Endometrial microvascular endothelial cells (primary cell): ENCODE data around the gene ISOC2. TPM values are rescaled to one million over a fixed set of nuclear protein-coding genes. Genes with fewer than 3 reads are reported as not detected.
"Not testable (repeated sequence)": the region's sequence is repeated elsewhere in the genome, so short reads cannot be mapped to it uniquely, and the experiment has no call there.

Source experiments
- in situ Hi-C: cut with HindIII; loops from 2 replicates; pipeline ENCODE4 v1.10.0; 2017; ENCODE audit warnings: low sequenced_read_pairs, low pct_unique_long_range_greater_than_20kb; ENCODE audit errors: inconsistent ontology term
- total RNA-seq: library from RNA; depleted of rRNA; stranded (reverse); fragments of >200 nt; gene quantifications from one replicate; pipeline ENCODE4 v1.2.3, GENCODE V29; 2015; ENCODE audit errors: inconsistent ontology term

The ISOC2 gene
- total RNA-seq, 1 donor from 2014 or later, result 58.8 TPM

DNA sequence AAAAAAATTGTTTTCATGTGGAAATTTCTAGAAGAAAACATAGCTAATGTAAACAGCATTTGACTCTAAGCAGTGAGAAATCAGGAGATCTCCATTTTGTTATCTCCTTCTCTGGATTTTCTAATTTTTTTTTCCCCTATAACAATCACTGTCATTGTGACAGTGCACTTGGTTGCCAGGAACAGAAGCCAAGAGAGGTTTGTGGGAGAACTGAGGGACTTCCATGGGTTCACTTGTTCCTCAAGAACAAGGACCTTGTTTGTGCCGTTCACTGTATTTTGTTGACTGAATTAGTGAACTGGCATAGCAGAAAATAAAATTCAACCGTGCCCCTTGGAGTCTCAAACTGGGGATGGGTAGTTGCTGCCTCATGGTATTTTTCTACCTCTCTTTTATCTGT, 35.4 kb downstream of the ISOC2 start:
- in situ Hi-C loops, result no loop called here

DNA sequence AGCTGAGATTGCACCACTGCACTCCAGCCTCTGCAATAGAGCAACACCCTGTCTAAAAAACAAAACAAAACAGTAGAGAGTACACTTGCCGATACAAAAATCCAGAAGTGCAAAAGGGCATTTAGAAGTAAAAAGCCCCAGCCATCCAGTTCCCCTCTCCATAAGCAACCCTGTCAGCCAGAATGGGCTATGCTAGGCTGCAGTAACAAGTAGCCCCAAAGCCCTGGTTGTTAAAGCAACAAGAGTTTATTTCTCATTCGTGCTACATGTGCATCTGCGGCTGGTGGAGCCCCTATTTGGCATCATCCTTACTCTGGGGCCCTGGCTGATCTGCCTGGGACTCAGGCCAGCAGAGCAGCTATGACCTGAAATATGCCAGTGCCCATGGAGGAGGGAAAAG, 36.9 kb downstream of the ISOC2 start:
- in situ Hi-C loops, result no loop called here

DNA sequence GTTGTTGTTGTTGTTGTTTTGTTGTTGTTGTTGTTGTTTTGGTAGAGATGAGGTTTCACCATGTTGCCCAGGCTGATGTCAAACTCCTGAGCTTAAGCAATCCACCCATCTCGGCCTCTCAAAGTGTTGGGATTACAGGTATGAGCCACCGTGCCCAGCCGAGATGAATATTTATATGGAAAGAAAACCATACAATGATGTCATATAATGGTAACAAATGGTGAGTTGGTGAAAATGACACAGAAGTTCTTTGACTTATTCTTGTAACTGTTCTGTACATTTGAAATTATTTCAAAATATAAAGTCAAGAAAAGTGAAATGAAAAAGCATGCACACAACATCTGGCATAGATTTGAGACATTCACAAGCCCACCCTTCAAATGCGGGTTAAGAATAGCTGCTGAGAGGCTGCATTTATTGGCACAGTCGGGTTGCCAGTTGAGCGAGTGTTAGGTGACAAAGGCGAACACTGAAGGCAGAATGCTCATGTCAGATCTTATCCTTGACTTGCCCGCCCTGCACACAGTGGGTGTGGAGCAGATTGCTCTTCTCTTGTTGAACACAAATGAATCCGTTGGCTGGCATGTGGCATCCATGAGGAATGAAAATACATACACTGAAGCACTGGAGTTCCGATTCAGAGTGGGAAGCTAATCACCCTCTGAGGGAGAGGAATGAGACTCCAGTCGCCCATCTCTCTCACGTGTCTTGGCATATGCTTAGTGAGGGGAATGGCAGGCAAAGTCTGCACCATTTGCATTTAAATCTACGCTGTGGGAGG, 38.0 kb downstream of the ISOC2 start:
- in situ Hi-C loops, result no loop called here

DNA sequence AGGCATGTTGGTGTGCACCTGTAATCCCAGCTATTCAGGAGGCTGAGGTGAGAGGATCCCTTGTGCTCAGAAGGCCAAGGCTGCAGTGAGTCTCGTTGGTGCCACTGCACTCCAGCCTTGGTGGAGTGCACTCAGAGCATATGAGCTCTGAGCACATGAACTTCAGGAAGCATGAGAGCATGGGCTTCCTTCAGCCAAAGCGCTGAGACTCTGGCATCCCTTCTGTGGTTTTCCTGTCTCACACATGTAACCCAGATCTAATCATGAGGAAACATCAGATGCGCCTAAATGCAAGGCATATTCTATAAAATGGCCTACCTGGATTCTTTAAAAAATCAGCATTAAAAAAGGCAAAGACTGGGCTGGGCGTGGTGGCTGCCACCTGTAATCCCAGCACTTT, 40.2 kb downstream of the ISOC2 start:
- in situ Hi-C loops, result not testable (repeated sequence)

DNA sequence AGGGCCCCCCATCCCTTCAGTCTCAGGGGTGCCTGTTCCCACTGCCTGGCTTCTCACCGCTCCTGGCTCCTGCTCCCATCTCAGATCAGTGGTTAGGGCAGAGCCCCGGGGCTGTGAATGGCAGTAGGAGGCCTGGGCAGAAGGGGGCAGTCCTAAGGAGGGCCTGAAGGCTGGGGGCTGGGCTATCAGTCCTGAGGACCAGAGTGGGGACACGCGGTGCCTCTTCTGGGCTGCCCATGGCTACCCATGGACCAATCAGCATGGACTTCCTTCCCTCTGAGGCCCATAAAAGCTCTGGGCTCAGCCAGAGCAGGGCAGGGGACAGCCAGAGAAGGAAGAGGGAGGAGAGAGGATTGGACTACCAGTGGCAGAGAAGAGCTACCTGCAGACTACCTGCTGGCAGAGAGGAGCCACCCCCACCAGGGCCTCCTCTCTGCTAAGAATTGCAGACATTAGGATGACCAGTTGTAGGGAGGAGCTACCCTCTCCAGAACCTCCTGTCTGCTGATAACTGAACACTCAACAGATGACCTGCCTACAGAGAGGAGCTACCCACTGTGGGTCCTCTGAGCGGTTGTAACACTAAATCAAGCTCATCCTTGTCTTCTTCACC, 41.7 kb downstream of the ISOC2 start:
- in situ Hi-C loops, result no loop called here

DNA sequence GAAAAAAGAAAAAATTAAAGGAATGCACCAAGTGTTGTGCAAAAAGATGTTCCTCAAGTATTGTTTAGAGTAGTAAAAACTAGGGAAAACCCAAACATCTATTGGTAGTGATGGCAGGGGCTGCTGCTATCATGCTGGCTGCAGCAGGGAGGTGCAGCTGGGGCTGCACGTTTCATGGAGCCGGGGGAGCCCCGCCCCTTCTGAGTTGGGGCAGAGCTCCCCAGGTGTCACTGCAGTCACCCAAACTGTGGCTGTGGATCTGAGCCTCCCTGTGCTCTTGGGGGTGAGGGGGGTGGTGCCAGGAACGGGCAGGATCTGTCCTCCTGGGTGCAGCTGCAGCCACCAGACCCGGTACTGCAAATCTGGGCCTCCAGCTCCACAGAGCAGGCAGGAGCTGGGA, 42.3 kb downstream of the ISOC2 start:
- in situ Hi-C loops, result no loop called here

DNA sequence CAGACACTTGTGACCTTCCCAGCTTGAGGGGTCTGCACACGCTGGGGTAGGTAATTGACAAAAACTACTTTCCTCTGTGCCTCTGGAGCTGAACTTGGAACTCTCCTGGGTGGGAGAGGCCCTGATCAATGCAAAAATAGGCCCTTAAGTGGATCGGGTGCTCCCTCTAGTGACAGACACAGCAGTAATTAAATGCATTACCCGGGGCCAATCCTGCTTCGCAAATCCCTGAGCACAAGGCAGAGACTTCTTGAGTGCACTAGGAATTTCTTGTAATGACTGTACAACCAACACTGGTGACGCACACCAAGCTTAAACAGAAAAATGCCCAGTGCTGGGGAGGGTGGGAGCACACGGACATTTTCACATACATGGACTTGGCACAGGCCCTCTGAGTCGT, 43.3 kb downstream of the ISOC2 start:
- in situ Hi-C loops, result no loop called here

DNA sequence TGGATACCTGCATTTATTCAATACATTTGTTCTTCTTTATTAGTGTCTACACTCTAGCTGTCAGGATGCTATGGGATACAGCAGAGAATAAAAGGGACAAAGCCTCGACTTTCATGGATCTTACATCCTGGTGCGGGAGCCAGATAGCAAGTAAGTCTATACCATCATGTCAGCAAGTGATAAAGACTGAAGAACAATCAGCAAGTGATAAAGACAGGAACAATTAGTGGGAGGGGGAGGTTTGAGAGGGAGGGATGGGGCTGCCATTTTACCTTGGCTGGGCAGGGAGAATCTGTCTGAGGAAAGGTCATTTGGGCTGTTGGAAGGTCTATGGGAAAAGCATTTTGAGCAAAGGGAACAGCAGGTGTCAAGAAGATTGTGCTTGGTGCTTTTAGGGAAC, 51.3 kb downstream of the ISOC2 start:
- in situ Hi-C loops, result no loop called here

DNA sequence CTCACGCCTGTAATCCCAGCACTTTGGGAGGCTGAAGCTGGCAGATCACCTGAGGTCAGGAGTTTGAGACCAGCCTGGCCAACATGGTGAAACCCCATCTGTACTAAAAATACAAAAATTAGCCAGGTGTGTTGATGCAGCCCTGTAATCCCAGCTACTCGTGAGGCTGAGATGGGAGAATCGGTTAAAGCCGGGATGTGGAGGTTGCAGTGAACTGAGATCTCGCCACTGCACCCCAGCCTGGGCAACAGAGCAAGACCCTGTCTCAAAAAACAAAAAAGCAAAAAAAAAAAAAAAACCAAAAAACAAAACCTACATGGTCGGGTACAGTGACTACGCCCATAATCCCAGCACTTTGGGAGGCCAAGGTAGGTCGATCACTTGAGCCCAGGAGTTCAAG, 52.3 kb downstream of the ISOC2 start:
- in situ Hi-C loops, result not testable (repeated sequence)

DNA sequence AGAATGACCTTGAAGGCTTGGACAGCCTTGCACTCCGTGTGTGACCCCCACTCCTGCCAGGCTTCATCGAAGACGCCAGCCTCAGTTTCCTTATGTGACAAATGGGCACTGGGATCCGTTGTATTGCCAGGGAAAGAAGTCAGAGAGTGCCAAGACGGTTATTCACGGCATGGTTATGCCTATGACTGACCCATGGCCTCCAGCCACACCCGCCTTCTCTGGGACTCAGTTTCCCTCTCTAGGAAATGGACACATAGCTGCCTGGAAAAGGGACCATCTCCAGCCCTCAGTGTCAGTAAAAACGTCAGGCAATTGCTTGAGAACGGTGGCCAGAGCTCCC, 52.9 kb downstream of the ISOC2 start:
- in situ Hi-C loops, result no loop called here

DNA sequence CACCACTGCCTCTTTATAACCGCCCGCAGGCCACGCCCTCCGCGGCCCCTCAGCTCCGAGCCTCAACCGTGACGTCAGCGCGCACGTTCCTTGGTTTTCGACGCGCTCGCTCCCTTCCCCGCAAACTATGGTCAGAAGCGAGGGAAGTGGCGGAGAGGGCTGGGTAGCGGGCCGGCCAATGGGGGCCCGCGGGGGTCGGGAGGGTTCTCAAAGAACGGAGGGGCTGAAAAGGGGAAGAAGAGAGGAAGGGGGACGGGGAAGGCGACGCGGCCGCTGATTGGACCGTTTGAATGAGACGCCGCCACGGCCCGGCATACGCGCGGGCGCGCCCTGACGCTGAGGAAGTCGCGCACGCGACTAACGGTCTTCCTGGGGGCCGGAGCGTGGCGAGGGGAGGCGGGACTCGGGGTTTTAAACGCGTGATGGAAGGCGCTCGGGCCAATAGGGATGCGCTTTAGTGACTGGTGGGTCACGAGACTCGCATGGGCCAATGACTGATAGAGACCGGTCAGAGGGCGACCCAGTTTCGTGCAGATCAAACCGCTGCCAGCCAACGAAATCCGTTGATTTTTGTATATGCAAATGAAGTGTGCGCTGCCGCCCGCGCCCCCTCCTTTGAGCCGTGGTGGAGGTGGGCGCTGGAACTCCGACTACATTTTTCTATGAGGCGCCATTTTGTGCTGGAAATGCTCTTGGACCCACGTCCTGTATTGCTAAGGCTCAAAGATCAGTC, 53.5 kb downstream of the ISOC2 start:
- in situ Hi-C loops, result no loop called here

DNA sequence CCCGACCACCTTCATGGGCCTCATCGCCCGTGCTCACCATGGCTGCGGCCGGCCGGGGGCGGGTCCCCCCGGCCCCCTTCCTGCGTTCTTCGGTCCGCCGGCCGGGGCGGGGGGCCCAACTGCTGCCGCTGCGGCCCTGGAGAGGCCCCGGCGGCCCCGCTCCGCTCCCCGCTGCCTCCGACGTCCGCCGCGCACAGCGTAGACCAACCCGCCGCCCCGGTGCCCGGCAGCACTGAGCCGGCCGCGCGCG, 54.0 kb downstream of the ISOC2 start, which contains the start of gene UBE2S:
Gene UBE2S (minus strand): TSS at position 239 of the 250 bp plus-strand sequence. CDS start 199 bp downstream, at position 40.
- in situ Hi-C loops, result not testable (repeated sequence)

DNA sequence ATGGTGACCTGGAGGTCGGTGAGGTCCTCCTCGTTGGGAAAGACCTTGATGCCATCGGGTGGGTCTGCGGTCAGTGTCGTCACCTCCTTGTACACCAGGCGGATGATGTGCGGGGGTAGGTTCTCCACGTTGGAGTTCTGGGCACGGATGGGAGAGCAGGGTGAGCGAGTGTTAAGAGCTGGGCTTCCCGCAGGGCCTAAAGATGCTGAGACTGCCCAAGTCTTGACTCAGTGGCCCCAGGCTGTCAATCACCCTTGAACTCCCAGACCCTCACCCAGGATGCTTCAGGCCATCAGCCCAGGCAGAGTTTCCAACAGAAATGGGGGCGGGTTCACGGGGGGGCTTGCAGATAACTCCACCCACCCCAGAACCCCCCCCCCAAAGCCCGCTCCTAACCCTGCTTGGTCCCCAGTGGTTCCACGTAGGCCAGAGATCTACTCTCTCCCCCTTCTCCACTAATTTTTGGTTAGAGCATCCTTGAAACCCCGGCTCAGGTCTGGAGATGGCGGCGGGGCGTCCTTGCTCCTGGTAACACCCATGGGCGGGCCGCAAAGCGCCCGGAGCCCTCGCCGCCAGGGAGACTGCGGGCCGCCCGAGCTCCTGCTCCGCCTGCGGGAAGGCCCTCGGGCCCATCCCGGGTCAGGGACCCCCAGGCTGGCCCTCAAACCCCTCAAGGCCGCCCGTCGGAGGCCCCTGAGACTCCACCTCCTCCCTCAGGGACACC, 54.5 kb downstream of the ISOC2 start:
- in situ Hi-C loops, result no loop called here

DNA sequence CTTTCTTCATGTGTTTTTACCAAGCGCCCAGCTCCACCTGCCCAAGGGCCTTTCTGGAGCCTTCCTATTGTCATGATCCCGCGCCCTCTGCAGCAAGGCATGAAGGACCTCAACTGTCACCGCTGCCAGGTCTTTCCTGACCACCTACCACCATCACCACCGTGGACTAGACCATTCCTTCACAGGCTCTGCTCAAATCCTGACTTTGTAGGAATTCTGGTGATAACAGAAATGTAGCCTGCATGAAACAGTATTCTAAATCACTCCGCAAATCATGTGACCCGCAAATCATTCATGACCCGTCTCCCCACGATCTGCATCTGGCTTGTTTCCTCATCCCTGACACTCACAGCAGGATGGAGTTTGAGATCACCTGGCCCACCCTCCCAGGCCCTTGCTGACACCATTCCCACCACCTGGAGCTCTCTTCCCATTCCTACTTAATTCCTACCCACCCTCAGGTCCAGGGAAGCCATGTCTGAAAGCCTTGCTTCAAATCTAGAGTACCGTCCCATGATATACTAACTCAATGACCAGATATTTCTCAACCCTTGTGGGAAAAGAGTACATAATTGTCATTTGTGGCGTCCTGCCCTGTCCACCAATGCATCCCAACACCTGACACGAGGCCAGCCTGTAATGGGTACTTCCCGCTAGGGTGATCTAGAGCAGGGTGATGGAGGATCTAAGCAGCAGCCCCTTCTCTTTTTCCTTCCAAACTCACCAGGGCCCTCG, 55.2 kb downstream of the ISOC2 start:
- in situ Hi-C loops, result no loop called here

DNA sequence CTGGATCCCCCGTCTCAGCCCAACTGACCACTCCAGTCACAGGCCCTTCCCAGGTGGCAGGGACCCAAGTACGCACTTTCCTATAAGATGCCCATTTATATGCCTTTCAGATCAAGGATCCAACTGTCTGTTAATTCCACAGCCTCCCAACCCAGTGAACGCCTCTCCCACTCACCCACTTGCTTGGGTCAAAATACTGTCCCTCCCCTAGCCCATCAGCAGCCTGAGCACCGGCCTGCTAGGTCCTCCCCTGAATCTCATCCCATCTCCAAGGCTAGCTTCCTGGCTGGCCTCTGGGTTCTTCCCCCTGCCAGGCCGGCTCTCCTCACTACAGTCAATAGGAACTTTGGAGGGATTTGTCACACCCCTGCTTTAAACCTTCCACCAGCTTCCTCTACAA, 55.8 kb downstream of the ISOC2 start:
- in situ Hi-C loops, result no loop called here
